IMR-90 (cell line): ENCODE data around the gene NSUN7. TPM values are rescaled to one million over a fixed set of nuclear protein-coding genes. Genes with fewer than 3 reads are reported as not detected.

ENCODE experiments used
- ATAC-seq: fragments of 200-7000 bp; cut with Tn5 transposase; 2 replicates; pipeline ENCODE4 v1.9.1; 2020; ENCODE audit warnings: low read depth, mild to moderate bottlenecking, moderate library complexity
- BruUV-seq: library from RNA; stranded (reverse); fragments of 400-500 nt; replicated peaks from 2 replicates; lab custom pipeline; 2021; lab: Mats Ljungman, UMichigan
- CTCF ChIA-PET: fragments of 300-600 bp; formaldehyde crosslinking; extraction: SDS; loops from one replicate; lab custom pipeline; 2021; ENCODE audit warnings: antibody characterized with exemption; lab: Yijun Ruan, JAX
- POLR2A ChIA-PET: fragments of 300-600 bp; sonication (Branson Sonifier 250); formaldehyde crosslinking; loops from one replicate; lab custom pipeline; 2022; ENCODE audit warnings: antibody characterized with exemption; ENCODE audit not compliant: unreplicated experiment; lab: Charles Lee
- DNase-seq: peaks from one replicate; pipeline ENCODE4 v3.0.0; 2013
- H2AFZ ChIP-seq: replicated peaks from 2 replicates; pipeline ENCODE3; 2013; ENCODE audit warnings: low read length, mild to moderate bottlenecking; ENCODE audit not compliant: poor library complexity
- H2AK5ac ChIP-seq: 2 replicates; pipeline ENCODE4 v1.6.1; 2013; ENCODE audit warnings: low read depth, low read length, inconsistent platforms
- H2AK9ac ChIP-seq: replicated peaks from 2 replicates; pipeline ENCODE3; 2013; ENCODE audit warnings: mild to moderate bottlenecking, low read depth, low read length, moderate library complexity; ENCODE audit not compliant: poor library complexity
- H2BK120ac ChIP-seq: 2 replicates; pipeline ENCODE4 v1.6.1; 2013; ENCODE audit warnings: low read depth, low read length, inconsistent platforms
- H2BK15ac ChIP-seq: 3 replicates; pipeline ENCODE4 v1.6.1; 2013; ENCODE audit warnings: low read depth, low read length, inconsistent platforms
- H2BK20ac ChIP-seq: 2 replicates; pipeline ENCODE4 v1.6.1; 2013; ENCODE audit warnings: low read depth, mild to moderate bottlenecking, inconsistent platforms, low read length, moderate library complexity
- H2BK5ac ChIP-seq: 2 replicates; pipeline ENCODE4 v1.6.1; 2013; ENCODE audit warnings: mild to moderate bottlenecking, low read depth, low read length, inconsistent platforms; ENCODE audit not compliant: poor library complexity, severe bottlenecking
- H3K14ac ChIP-seq: replicated peaks from 2 replicates; pipeline ENCODE4 v1.6.1; 2013; ENCODE audit warnings: low read depth, low read length, inconsistent platforms
- H3K18ac ChIP-seq: 2 replicates; pipeline ENCODE4 v1.6.1; 2013; ENCODE audit warnings: low read depth, low read length, control low read depth
- H3K23ac ChIP-seq: 2 replicates; pipeline ENCODE4 v1.6.1; 2013; ENCODE audit warnings: low read depth, low read length, inconsistent platforms
- H3K27ac ChIP-seq: 2 replicates; pipeline ENCODE4 v1.5.1; 2013; ENCODE audit warnings: mild to moderate bottlenecking, control low read depth, low read length; ENCODE audit not compliant: insufficient read depth
- H3K27me3 ChIP-seq: 2 replicates; pipeline ENCODE4 v1.6.1; 2013; ENCODE audit warnings: low read length; ENCODE audit not compliant: control insufficient read depth, insufficient read depth
- H3K36me3 ChIP-seq: 2 replicates; pipeline ENCODE4 v1.6.1; 2013; ENCODE audit warnings: low read length, mixed read lengths; ENCODE audit not compliant: control insufficient read depth, insufficient read depth
- H3K4ac ChIP-seq: 2 replicates; pipeline ENCODE4 v1.6.1; 2013; ENCODE audit warnings: low read depth, low read length, inconsistent platforms
- H3K4me1 ChIP-seq: 2 replicates; pipeline ENCODE4 v1.6.1; 2013; ENCODE audit warnings: low read length, mixed read lengths; ENCODE audit not compliant: control insufficient read depth, insufficient read depth
- H3K4me2 ChIP-seq: 2 replicates; pipeline ENCODE4 v1.6.1; 2013; ENCODE audit warnings: low read depth, mild to moderate bottlenecking, control low read depth, low read length, moderate library complexity
- H3K4me3 ChIP-seq: 2 replicates; pipeline ENCODE4 v1.5.1; 2013; ENCODE audit warnings: low read depth, mild to moderate bottlenecking, control low read depth, low read length, moderate library complexity; ENCODE audit not compliant: insufficient read depth
- H3K56ac ChIP-seq: 2 replicates; pipeline ENCODE4 v1.6.1; 2013; ENCODE audit warnings: low read length, inconsistent platforms; ENCODE audit not compliant: insufficient read depth; ENCODE audit errors: extremely low read depth
- H3K79me1 ChIP-seq, 2 experiments: 2 replicates each; pipeline ENCODE4 v1.6.1; 2013; ENCODE audit warnings: low read length in 2 of 2, inconsistent platforms in 1 of 2, low read depth in 1 of 2
- H3K9ac ChIP-seq: 2 replicates; pipeline ENCODE4 v1.6.1; 2013; ENCODE audit warnings: low read depth, low read length, control low read depth
- H3K9me1 ChIP-seq: 2 replicates; pipeline ENCODE4 v1.6.1; 2013; ENCODE audit warnings: low read length, inconsistent platforms; ENCODE audit not compliant: insufficient read depth
- H3K9me3 ChIP-seq: 2 replicates; pipeline ENCODE4 v1.6.1; 2013; ENCODE audit warnings: low read length; ENCODE audit not compliant: control insufficient read depth, insufficient read depth
- H4K20me1 ChIP-seq: 2 replicates; pipeline ENCODE4 v1.6.1; 2013; ENCODE audit warnings: low read length, inconsistent platforms; ENCODE audit not compliant: insufficient read depth
- H4K5ac ChIP-seq: 2 replicates; pipeline ENCODE4 v1.6.1; 2013; ENCODE audit warnings: mild to moderate bottlenecking, low read depth, low read length, control low read depth
- H4K8ac ChIP-seq, 2 experiments: 2 replicates each; pipeline ENCODE4 v1.6.1; 2013; ENCODE audit warnings: low read depth in 2 of 2, low read length in 2 of 2, control low read depth in 1 of 2, inconsistent platforms in 1 of 2
- H4K91ac ChIP-seq: 2 replicates; pipeline ENCODE4 v1.6.1; 2013; ENCODE audit warnings: low read depth, low read length, inconsistent platforms; ENCODE audit not compliant: insufficient read depth
- FOS ChIP-seq: fragments of 150-350 bp; IDR thresholded peaks from 2 replicates; pipeline ENCODE4 v1.6.1; 2016; ENCODE audit warnings: low read depth, low read length
- MAZ ChIP-seq: IDR thresholded peaks from 2 replicates; pipeline ENCODE4 v1.6.1; 2012; ENCODE audit warnings: low read depth, mild to moderate bottlenecking, low read length, improper control_type of control experiment, moderate library complexity, borderline replicate concordance
- MXI1 ChIP-seq: IDR thresholded peaks from 2 replicates; pipeline ENCODE4 v1.6.1; 2012; ENCODE audit warnings: low read depth, mild to moderate bottlenecking, low read length, moderate library complexity, borderline replicate concordance
- NFE2L2 ChIP-seq: fragments of 150-350 bp; IDR thresholded peaks from 2 replicates; pipeline ENCODE4 v1.6.1; 2016; ENCODE audit warnings: low read depth, mild to moderate bottlenecking, low read length
- WGBS, 2 experiments: methylation state at CpG; one replicate each; pipeline versions ENCODE4 v1.1.5 to v1.1.7; 2013; ENCODE audit warnings: missing lambda C conversion rate in 2 of 2; ENCODE audit not compliant: insufficient read length in 1 of 2; ENCODE audit errors: extremely low coverage in 2 of 2; 5-methylcytosine and 5-hydroxymethylcytosine counted together
- dilution Hi-C: fragments of 300-500 bp; cut with HindIII; formaldehyde crosslinking; loops from one replicate; pipeline ENCODE4 v1.14.3; 2018; ENCODE audit warnings: low sequenced_read_pairs; ENCODE audit not compliant: unreplicated experiment
- in situ Hi-C: fragments of 300-500 bp; cut with MboI; formaldehyde crosslinking; loops from 3 replicates; pipeline ENCODE4 v1.14.3; 2019; ENCODE audit warnings: low sequenced_read_pairs, inconsistent platforms, mixed read lengths
- intact Hi-C: fragments of 100-400 bp; cut with micrococcal nuclease; formaldehyde crosslinking; loops from 2 replicates; pipeline ENCODE4 v1.10.0; 2022
- polyA plus RNA-seq, 3 experiments: library from polyadenylated mRNA; depleted of rRNA; stranded (reverse); fragments of >200 nt; gene quantifications; 2 replicates each; pipeline ENCODE4 v1.2.3, GENCODE V29; 2012; ENCODE audit warnings: low replicate concordance in 1 of 3
- total RNA-seq: library from RNA; depleted of rRNA; stranded (reverse); fragments of >200 nt; gene quantifications from 2 replicates; pipeline ENCODE4 v1.2.3, GENCODE V29; 2012

The NSUN7 gene
- total and polyA plus RNA-seq, 2 of the 4 experiments (the other 2 are of a cell fraction), result not detected

DNA sequence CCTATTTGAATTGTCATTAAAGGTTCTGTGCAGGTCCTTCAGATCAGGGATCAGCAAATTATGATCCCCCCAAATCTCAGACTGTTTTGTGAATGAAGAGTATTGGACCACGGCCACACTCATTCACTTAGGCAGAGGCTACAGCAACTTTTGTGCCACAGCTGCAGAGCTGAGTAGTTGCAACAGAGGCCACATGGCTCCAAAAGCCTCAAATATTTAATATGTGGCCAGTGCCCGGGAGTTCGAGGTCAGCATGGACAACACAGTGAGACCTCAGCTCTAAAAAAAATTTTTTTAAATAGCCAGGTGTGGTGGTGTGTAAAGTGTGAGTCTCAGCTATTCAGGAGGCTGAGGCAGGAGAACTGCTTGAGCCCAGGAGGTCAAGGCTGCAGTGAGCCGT lies 100.7 kb downstream of the NSUN7 start:
- no peak overlapping the region for H4K5ac ChIP-seq
- no TSS peak for BruUV-seq

More for the DNA sequence above, 100.7 kb downstream of the NSUN7 start:
- no peak for DNase-seq
- WGBS, 2 experiments, result 100% methylated on average over 1 of the region's 4 CpGs; no CpG with 5 or more reads in 1 of the 2 experiments
- no peaks in the 10 kb centered on the region for H3K27me3 ChIP-seq
- intact Hi-C loops (no loop called here), dilution Hi-C loops (no loop called here), in situ Hi-C loops (no loop called here)
- no peak overlapping the region for H3K27ac ChIP-seq
- no peaks in the 10 kb centered on the region for H3K4me1 ChIP-seq
- POLR2A ChIA-PET, result no interaction called here
- no peak overlapping the region for H4K8ac ChIP-seq
- H3K14ac ChIP-seq, result no peak overlapping the region
- no peak overlapping the region for H3K18ac ChIP-seq
- no peak overlapping the region for H3K4ac ChIP-seq
- H3K9ac ChIP-seq, result no peak overlapping the region
- no peak overlapping the region for H2BK15ac ChIP-seq
- H3K56ac ChIP-seq, result no peak overlapping the region
- H3K9me1 ChIP-seq, result no peaks in the 10 kb centered on the region
- H2AFZ ChIP-seq, result no peak overlapping the region
- no peak overlapping the region for H2BK120ac ChIP-seq
- no peak overlapping the region for H2AK9ac ChIP-seq
- no peak overlapping the region for H3K23ac ChIP-seq
- no peak overlapping the region for H2AK5ac ChIP-seq
- no peak overlapping the region for H4K91ac ChIP-seq
- no peak overlapping the region for H2BK5ac ChIP-seq
- H3K4me2 ChIP-seq, result no peak overlapping the region
- TF ChIP-seq NFE2L2 (no peak), MAZ (no peak), FOS (no peak), MXI1 (no peak)
- H3K4me3 ChIP-seq, result no peak overlapping the region
- CTCF ChIA-PET, result interaction anchor here (0.6 kb wide), 1 partner anchor 10 kb away, joined by 3 read pairs; no protein-coding TSS in a partner anchor
- H3K79me1 ChIP-seq, result peaks cover 0 to 3% of the 10 kb centered on the region in 2 experiments; a peak in 1 of 4 replicates
- H4K20me1 ChIP-seq, result no peaks in the 10 kb centered on the region
- no peak overlapping the region for H2BK20ac ChIP-seq
- H3K36me3 ChIP-seq, result peaks cover 2% of the 10 kb centered on the region; the same call in 1 of the 2 replicates
- ATAC-seq, result no peak
- H3K9me3 ChIP-seq, result no peaks in the 10 kb centered on the region
